Large intestine (tissue), 3 donors: ENCODE results near the gene RALB. TPM values are rescaled to one million over a fixed set of nuclear protein-coding genes. Genes with fewer than 3 reads are reported as not detected.

Experiments
- DNase-seq, 2 donors: peaks; one replicate each; pipeline versions ENCODE4 v3.0.0 to v3.0.0-alpha.2; 2013
- H3K27ac ChIP-seq: one replicate; pipeline ENCODE4 v1.5.1; 2013; ENCODE audit warnings: low read length
- H3K27me3 ChIP-seq: 2 replicates; pipeline ENCODE4 v1.6.1; 2013; ENCODE audit warnings: low read length; ENCODE audit not compliant: control insufficient read depth, insufficient read depth
- H3K36me3 ChIP-seq: 2 replicates; pipeline ENCODE4 v1.6.1; 2013; ENCODE audit warnings: low read length; ENCODE audit not compliant: control insufficient read depth, insufficient read depth
- H3K4me1 ChIP-seq: one replicate; pipeline ENCODE4 v1.6.1; 2013; ENCODE audit warnings: low read length; ENCODE audit not compliant: control insufficient read depth, insufficient read depth
- H3K4me3 ChIP-seq: one replicate; pipeline ENCODE4 v1.5.1; 2013; ENCODE audit warnings: low read length
- H3K9me3 ChIP-seq: one replicate; pipeline ENCODE4 v1.6.1; 2013; ENCODE audit warnings: mild to moderate bottlenecking, low read depth, low read length, moderate library complexity; ENCODE audit not compliant: control insufficient read depth
- WGBS: methylation state at CpG from one replicate; pipeline ENCODE4 v1.1.5; 2013; ENCODE audit warnings: low lambda C conversion rate; ENCODE audit not compliant: insufficient coverage; 5-methylcytosine and 5-hydroxymethylcytosine counted together
- polyA plus RNA-seq: library from polyadenylated mRNA; unstranded; fragments of 120-200 nt; gene quantifications from one replicate; pipeline ENCODE4 v1.2.1, GENCODE V29; 2013

The RALB gene
- polyA plus RNA-seq, 1 donor = 102 TPM

DNA sequence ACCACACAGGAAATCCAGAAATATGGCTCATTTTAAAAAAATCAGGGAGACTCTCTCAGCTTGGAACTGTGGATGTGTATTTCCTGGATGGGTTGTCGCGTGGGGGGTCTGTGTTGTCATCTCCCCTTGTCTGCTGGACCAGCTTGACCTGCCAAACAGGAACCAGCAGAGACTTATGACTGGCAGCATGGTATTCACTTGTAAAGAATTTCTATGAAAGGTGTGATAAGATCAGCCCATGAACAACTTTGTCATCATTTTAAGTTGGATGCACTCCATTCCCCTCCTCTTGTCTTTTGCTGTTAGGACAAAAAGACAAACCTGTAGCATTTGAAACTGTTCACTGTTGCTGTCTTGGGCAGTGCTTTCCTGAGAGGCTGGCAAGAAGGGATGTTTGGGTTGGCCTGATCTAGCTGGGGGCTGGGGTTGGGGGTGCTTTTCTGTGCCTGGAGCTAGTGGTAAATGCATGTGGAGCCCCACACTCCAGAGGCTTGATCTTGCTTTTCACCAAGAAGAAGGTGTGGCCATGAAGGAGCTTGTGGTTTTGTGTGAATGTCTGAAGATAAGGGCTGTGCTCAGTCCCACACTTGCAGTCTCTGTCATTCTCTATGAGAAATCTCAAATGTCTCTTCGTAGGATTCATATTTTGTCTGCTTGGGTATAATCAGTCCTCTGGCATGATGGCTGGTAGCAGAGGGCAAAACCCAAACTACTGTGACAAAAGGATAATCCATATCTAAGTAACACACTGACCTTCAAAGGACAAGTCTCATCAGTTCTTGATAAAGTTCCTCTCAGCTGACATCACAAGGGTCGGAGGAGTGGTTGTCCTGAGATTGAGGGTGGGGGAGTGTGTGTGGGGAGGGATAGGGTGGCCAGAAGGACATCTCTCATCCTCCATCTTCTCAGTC lies 39.0 kb downstream of the RALB start:
- no peak overlapping the region for H3K4me3 ChIP-seq
- no peaks in the 10 kb centered on the region for H3K9me3 ChIP-seq
- WGBS = no CpG with 5 or more reads among the region's 4 CpGs
- peaks cover 64% of the 10 kb centered on the region for H3K36me3 ChIP-seq
- H3K4me1 ChIP-seq = peaks cover 5% of the 10 kb centered on the region
- no peak overlapping the region for H3K27ac ChIP-seq
- H3K27me3 ChIP-seq = no peaks in the 10 kb centered on the region
- DNase-seq = no peak

DNA sequence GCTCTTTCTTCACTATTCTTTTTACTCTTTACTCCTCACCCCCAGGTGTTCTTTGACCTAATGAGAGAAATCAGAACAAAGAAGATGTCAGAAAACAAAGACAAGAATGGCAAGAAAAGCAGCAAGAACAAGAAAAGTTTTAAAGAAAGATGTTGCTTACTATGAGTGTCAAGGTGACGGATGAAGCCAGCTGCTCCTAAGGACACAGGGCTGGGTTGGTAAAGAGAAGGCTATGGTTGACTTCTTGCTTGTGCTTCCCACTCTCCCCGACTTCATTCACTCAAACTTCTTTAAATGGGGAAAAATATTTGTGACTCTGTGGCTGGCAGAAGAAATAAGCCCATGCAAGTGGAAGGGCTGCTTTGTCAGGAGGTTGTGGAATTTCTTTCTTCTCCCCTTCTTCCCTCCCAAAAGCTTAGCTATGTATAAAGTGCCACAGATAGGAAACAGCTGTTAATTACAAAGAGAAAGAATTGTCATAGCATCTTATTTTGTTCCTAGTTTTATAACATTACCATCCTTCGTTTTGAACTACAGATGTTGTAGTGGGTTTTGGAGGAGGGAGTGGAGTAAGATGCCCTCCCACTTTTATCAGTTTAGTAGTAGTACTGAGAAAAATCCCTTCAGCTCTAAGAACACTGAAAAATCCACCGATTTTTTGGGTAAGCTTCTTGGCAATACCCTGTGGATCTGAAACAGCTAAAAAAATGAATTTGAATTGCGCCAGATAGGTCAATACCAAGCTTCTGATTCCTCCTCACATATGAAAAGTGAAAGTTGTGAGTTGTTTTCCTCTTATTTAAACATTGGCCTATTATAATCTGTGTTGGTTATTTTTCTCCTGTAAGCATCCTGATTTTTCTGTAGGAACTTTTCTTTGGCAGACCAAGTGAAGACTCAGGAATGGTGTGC lies 40.7 kb downstream of the RALB start:
- H3K36me3 ChIP-seq = peaks cover 75% of the 10 kb centered on the region
- WGBS = 100% methylated on average over 1 of the region's 5 CpGs
- no peak overlapping the region for H3K4me3 ChIP-seq
- H3K27me3 ChIP-seq = no peaks in the 10 kb centered on the region
- DNase-seq = no peak
- H3K27ac ChIP-seq = no peak overlapping the region
- H3K9me3 ChIP-seq = no peaks in the 10 kb centered on the region
- H3K4me1 ChIP-seq = no peaks in the 10 kb centered on the region

DNA sequence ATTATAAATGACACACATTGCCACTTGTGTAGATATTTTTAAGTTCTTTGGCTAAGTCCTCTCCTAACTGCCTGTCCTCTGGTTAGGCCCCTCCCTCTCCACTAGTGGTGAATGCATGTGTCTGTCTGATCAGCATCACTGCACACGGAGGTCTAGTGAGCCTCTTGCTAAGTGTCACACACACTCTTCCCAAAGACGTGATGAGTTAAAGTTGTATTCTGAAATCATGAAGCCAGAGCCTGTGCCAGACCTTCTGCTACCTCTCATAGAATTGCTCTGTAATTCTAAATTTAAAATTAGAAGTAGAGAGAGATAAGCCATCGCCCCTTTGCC lies 41.3 kb downstream of the RALB start:
- Histone ChIP-seq H3K36me3 (peaks cover 77% of the 10 kb centered on the region), H3K27ac (no peak overlapping the region), H3K4me3 (no peak overlapping the region), H3K9me3 (no peaks in the 10 kb centered on the region), H3K4me1 (no peaks in the 10 kb centered on the region), H3K27me3 (no peaks in the 10 kb centered on the region)
- DNase-seq = no peak
- WGBS = no CpG with 5 or more reads among the region's 3 CpGs

DNA sequence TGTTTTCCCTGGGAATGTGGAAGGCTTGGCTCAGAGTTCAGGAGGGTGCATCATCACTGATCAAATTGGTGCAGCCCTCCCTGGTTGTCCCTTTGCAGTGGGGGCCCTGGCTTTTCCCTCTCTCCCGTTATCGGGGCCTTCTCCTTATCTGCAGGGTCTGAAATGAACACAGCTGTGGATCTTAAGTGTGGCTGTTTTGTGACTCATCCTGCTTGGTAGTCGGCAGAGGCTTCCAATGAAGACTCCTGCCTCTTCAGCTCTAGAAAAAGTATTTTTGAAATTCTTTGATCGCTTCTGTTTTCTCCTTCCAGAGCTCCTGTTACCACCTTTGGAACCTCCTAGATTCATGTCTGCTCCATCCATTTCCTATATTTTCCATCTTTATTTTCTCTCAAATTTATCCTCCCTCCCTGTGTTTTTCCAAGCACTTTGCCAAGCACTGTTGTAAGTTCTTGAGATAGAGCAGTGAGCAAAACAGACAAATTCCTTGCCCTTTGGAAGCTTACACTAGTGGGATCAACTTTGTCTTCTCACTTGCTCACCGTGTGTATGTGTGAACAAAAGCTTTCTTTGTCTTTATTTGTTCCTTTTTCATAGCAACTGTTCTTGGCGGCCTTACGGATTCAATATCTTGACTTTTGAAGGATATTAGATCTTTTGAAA lies 45.7 kb downstream of the RALB start:
- Histone ChIP-seq H3K27ac (no peak overlapping the region), H3K4me1 (no peaks in the 10 kb centered on the region), H3K27me3 (no peaks in the 10 kb centered on the region), H3K4me3 (no peak overlapping the region), H3K36me3 (peaks cover 75% of the 10 kb centered on the region), H3K9me3 (no peaks in the 10 kb centered on the region)
- 85% methylated on average over 4 of the region's 7 CpGs for WGBS
- no peak for DNase-seq

DNA sequence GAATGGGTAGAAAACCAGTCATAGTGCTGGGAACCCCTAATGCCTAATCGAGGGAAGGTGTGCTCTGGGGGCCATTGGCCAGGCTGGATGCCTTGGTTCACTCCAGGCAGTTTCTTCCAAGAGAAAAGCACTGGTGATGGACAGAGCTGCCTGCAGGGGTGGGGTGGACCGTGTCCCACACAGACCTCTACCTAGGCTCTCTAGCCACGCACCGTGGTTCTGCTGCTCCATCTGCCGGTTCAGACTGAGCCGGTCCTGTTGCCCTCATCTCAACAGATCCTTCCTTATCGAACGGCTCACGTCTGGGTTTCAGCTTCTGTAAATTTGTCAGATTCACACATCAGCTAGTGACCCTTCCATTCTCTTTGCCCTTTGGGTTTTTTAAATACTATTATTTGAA lies 46.4 kb downstream of the RALB start:
- DNase-seq = no peak
- H3K4me3 ChIP-seq = no peak overlapping the region
- no CpG with 5 or more reads among the region's 9 CpGs for WGBS
- H3K9me3 ChIP-seq = no peaks in the 10 kb centered on the region
- H3K4me1 ChIP-seq = no peaks in the 10 kb centered on the region
- no peak overlapping the region for H3K27ac ChIP-seq
- peaks cover 70% of the 10 kb centered on the region for H3K36me3 ChIP-seq
- no peaks in the 10 kb centered on the region for H3K27me3 ChIP-seq

DNA sequence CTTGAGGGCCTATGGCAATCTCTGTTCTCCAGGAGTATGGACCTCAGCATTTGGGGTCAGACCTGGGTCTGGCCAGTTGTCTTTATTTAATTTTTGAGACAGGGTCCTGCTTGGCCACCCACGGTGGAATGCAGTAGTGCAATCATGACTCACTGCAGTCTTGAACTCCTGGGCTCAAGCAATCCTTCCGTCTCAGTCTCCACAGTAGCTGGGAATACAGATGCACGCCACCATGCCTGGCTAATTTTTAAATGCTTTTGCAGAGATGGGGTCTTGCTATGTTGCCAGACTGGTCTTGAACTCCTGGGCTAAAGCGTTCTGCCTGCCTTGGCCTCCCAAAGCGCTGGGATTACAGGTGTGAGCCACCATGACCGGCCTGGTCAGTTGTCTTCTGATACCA lies 46.9 kb downstream of the RALB start:
- Histone ChIP-seq H3K27me3 (no peaks in the 10 kb centered on the region), H3K4me3 (no peak overlapping the region), H3K27ac (no peak overlapping the region), H3K4me1 (peaks cover 4% of the 10 kb centered on the region), H3K36me3 (peaks cover 65% of the 10 kb centered on the region), H3K9me3 (no peaks in the 10 kb centered on the region)
- DNase-seq = no peak
- no CpG with 5 or more reads among the region's 6 CpGs for WGBS

DNA sequence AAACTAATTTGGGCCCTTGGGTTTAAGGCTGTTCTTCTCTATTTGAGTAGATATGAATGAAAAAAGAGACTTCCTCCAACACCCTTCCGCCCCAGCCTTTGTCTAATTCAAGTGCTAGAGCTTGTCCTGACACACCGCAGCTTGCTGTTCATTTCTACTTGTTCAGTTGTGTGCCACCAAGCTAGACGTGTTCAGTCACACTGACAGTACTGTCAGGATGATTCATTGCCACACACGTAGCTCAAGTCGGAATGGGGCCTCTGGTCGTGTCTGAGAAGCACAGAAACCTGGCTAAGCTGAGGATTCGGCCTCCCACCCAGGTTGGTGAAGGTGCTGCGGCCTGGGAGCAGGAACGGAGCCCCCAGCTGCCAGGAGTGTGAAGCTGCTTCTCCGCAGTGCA lies 47.7 kb downstream of the RALB start:
- Histone ChIP-seq H3K27ac (no peak overlapping the region), H3K9me3 (no peaks in the 10 kb centered on the region), H3K4me3 (no peak overlapping the region), H3K36me3 (peaks cover 63% of the 10 kb centered on the region), H3K4me1 (peaks cover 6% of the 10 kb centered on the region), H3K27me3 (no peaks in the 10 kb centered on the region)
- no peak for DNase-seq
- WGBS = no CpG with 5 or more reads among the region's 10 CpGs

DNA sequence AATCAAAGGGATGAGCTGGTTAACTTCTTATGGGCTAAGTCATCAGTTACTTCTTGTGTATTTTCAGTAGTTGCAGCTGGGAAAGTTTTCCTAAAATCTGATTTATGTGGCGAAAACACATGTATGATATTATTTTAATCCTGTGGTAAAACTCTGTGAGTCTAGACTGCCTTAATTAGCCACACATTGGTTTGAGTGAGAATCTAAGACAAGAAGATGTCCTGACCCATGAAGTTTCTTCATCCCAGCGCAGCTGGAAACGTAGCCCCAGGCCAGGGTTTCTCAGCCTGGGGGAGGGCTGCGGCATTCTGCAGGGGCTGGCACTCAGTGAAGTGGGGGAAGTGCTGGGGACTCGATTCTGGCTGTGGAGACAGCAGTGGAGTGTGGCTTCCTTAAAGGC lies 48.6 kb downstream of the RALB start:
- Histone ChIP-seq H3K4me1 (peaks cover 10% of the 10 kb centered on the region), H3K36me3 (peaks cover 60% of the 10 kb centered on the region), H3K9me3 (no peaks in the 10 kb centered on the region), H3K27me3 (no peaks in the 10 kb centered on the region), H3K27ac (no peak overlapping the region), H3K4me3 (no peak overlapping the region)
- DNase-seq = no peak
- no CpG with 5 or more reads among the region's 5 CpGs for WGBS

DNA sequence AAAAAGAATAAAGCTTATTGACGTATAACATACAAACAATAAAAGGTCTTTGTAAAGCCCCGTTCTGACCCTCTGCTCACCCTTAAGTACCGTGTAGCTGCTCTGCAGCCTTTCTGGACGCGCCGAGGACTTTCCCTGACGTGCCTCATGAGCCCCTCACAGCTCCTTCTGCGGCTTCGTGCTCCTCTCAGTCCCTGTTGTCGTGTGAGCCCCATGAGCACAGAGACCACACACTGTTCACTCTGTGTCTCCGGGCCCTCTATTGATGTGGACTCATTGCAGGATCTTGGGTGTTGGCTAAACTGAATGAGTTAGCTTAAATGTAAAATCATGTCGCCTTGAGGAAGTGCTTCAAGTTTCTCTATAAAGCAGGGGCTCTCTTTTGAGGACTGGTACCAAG lies 49.6 kb downstream of the RALB start:
- H3K4me1 ChIP-seq = peaks cover 10% of the 10 kb centered on the region
- no peak for DNase-seq
- no peak overlapping the region for H3K27ac ChIP-seq
- no peaks in the 10 kb centered on the region for H3K9me3 ChIP-seq
- no peaks in the 10 kb centered on the region for H3K27me3 ChIP-seq
- peaks cover 55% of the 10 kb centered on the region for H3K36me3 ChIP-seq
- WGBS = no CpG with 5 or more reads among the region's 12 CpGs
- no peak overlapping the region for H3K4me3 ChIP-seq

DNA sequence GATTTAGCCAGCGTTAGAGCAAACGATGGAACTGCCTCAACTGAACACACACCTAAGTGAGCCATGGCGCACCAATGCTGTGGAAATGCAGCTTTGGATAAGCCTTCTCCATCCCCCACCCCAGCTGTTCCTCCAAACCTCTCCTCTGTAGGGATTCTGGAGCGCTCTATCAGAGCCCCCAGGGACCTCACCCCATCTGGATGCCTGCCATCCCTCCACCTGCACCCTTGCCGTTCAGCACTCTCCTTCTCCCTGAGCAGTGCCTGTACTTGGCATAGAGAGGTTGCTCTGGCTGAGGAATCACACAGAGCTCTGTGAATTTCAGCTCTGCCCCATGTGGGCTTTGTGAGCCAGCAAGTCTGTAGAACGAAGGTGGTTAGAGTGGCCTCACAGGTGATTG lies 50.5 kb downstream of the RALB start:
- peaks cover 10% of the 10 kb centered on the region for H3K4me1 ChIP-seq
- WGBS = no CpG with 5 or more reads among the region's 6 CpGs
- no peak for DNase-seq
- no peaks in the 10 kb centered on the region for H3K9me3 ChIP-seq
- H3K27ac ChIP-seq = no peak overlapping the region
- no peak overlapping the region for H3K4me3 ChIP-seq
- H3K27me3 ChIP-seq = no peaks in the 10 kb centered on the region
- peaks cover 46% of the 10 kb centered on the region for H3K36me3 ChIP-seq
